Body of pancreas (tissue), 4 donors: Measurements from ENCODE around the gene LOC101059915.

Experiments used
- ATAC-seq: fragments of 150-250 bp; one replicate; pipeline ENCODE4 v1.9.1; 2016
- DNase-seq, 4 donors: peaks; one replicate each; pipeline ENCODE4 v3.0.0-alpha.2; 2019
- H3K27ac ChIP-seq, 4 donors: fragments of 200-600 bp; sonication (generic); 1 replicate in 3 of 4; 2 replicates in 1 of 4; pipeline versions ENCODE4 v1.5.1 to v1.6.1; 2016 to 2019; ENCODE audit warnings: mild to moderate bottlenecking in 1 of 4, mixed read lengths in 1 of 4, moderate library complexity in 1 of 4
- H3K27me3 ChIP-seq, 2 donors: fragments of 200-600 bp; sonication (generic); one replicate each; pipeline ENCODE4 v1.6.0; 2016; ENCODE audit warnings: mild to moderate bottlenecking in 1 of 2
- H3K36me3 ChIP-seq, 2 donors: fragments of 200-600 bp; sonication (generic); replicated peaks in 1 of 2; 2 replicates each; pipeline ENCODE4 v1.5.1; 2016; ENCODE audit warnings: low read depth in 2 of 2; ENCODE audit not compliant: insufficient read depth in 1 of 2
- H3K4me1 ChIP-seq: fragments of 200-600 bp; sonication (generic); one replicate; pipeline ENCODE4 v1.6.0; 2016
- H3K4me3 ChIP-seq, 2 donors: fragments of 200-600 bp; sonication (generic); 1 replicate in 1 of 2; 2 replicates in 1 of 2; pipeline ENCODE4 v1.5.1; 2016 to 2019
- H3K9me3 ChIP-seq, 3 donors: fragments of 200-600 bp; sonication (generic); 1 replicate in 2 of 3; 2 replicates in 1 of 3; pipeline ENCODE4 v1.5.1; 2016
- POLR2A ChIP-seq, 3 donors: fragments of 450-650 bp; IDR thresholded peaks; one replicate each; pipeline ENCODE4 v1.6.1; 2016; ENCODE audit warnings: antibody characterized with exemption in 3 of 3, mild to moderate bottlenecking in 2 of 3
- WGBS, 2 donors: methylation state at CpG; one replicate each; pipeline ENCODE4 v1.1.5; 2017; 5-methylcytosine and 5-hydroxymethylcytosine counted together
- intact Hi-C: fragments of 100-400 bp; cut with DNase I; formaldehyde crosslinking; loops from one replicate; pipeline ENCODE4 v1.15.1; 2023
- TF ChIP-seq, protein P1 (sequence below), 7 experiments: fragments of 450-650 bp in 4 of 7; fragments of 200-600 bp in 3 of 7; sonication (generic) in 3 of 7; IDR thresholded peaks; one replicate each; pipeline ENCODE4 v1.5.1; 2016 to 2019; ENCODE audit warnings: antibody characterized with exemption in 7 of 7

LOC101059915 gene

DNA sequence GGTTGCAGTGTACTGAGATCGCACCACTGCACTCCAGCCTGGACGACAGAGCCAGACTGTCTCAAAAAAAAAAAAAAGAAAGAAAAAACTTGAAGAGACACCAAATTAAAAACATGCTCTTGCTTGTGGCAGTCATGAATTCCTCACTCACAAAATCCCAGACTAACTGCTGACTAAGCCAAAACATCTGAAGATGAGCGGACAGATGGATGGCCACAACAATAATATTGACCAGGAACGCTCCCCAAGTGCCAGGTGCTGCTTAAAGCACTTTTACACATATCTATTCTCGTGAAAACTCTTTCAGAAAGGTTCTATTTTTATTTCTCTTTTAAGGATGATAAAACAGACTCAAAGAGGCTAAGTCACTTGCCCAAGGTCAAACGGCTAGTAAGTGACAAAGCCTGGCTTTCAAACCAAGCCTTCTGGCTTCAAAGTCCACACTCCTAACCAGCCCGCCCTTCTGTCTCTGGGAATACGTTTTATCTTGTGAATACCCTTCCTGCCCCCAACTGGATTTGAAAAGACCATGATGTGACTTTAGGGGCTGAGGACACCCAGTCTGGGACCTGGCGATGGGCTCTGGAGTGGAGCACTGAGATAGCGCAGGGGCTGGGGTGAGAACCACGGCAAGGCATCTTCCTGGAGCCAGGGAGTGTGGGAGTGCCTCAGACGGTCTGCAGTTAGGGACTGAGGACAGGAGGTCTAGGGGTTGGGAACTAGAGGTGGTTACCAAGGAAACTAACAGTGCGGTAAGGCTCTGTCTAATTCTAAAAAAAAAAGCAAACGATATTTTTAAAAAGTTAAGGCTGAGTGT, 39.5 kb upstream of the LOC101059915 start:
- H3K27ac ChIP-seq: no peak overlapping the region
- ATAC-seq: no peak
- 64% methylated on average over 11 to 13 of the region's 14 CpGs for WGBS, 2 donors
- intact Hi-C loops: no loop called here
- no peak overlapping the region for H3K4me3 ChIP-seq
- H3K9me3 ChIP-seq: no peaks in the 10 kb centered on the region
- H3K27me3 ChIP-seq: no peaks in the 10 kb centered on the region
- peaks cover 5% of the 10 kb centered on the region for H3K4me1 ChIP-seq
- H3K36me3 ChIP-seq: no peaks in the 10 kb centered on the region
- no peak for TF ChIP-seq POLR2A (IDR thresholded peaks at IDR 0.05)
- TF ChIP-seq, protein P1, sequence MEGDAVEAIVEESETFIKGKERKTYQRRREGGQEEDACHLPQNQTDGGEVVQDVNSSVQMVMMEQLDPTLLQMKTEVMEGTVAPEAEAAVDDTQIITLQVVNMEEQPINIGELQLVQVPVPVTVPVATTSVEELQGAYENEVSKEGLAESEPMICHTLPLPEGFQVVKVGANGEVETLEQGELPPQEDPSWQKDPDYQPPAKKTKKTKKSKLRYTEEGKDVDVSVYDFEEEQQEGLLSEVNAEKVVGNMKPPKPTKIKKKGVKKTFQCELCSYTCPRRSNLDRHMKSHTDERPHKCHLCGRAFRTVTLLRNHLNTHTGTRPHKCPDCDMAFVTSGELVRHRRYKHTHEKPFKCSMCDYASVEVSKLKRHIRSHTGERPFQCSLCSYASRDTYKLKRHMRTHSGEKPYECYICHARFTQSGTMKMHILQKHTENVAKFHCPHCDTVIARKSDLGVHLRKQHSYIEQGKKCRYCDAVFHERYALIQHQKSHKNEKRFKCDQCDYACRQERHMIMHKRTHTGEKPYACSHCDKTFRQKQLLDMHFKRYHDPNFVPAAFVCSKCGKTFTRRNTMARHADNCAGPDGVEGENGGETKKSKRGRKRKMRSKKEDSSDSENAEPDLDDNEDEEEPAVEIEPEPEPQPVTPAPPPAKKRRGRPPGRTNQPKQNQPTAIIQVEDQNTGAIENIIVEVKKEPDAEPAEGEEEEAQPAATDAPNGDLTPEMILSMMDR (IDR thresholded peaks at IDR 0.05): no peak
- DNase-seq: no peak

DNA sequence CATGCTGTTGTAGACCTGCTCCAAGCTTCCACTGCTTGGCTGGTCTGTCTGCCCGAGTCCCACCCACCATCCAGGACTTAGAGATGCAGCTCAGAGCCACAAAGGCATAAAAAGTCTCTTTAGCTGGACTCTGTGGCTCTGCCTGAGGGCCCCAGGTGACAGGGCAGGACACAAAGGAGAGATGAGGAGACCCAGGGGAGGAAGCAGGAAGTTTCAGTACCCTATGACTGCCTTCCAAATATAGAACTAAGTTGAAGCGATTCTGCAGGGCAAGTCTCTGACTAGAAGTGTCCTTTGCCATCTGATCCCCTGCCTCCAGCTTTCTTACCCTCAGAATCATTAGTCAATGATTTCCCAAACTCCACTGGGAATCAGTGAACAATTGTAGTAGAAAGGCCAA, 37.9 kb upstream of the LOC101059915 start:
- H3K4me1 ChIP-seq: no peaks in the 10 kb centered on the region
- H3K36me3 ChIP-seq: no peaks in the 10 kb centered on the region
- DNase-seq (no peak), ATAC-seq (no peak)
- intact Hi-C loops: no loop called here
- no CpG with 5 or more reads among the region's 2 CpGs for WGBS, 2 donors
- H3K27ac ChIP-seq: no peak overlapping the region
- H3K27me3 ChIP-seq: no peaks in the 10 kb centered on the region
- H3K9me3 ChIP-seq: no peaks in the 10 kb centered on the region
- H3K4me3 ChIP-seq: no peak overlapping the region
- TF ChIP-seq POLR2A (IDR thresholded peaks at IDR 0.05): no peak
- TF ChIP-seq, protein P1 (IDR thresholded peaks at IDR 0.05): no peak

DNA sequence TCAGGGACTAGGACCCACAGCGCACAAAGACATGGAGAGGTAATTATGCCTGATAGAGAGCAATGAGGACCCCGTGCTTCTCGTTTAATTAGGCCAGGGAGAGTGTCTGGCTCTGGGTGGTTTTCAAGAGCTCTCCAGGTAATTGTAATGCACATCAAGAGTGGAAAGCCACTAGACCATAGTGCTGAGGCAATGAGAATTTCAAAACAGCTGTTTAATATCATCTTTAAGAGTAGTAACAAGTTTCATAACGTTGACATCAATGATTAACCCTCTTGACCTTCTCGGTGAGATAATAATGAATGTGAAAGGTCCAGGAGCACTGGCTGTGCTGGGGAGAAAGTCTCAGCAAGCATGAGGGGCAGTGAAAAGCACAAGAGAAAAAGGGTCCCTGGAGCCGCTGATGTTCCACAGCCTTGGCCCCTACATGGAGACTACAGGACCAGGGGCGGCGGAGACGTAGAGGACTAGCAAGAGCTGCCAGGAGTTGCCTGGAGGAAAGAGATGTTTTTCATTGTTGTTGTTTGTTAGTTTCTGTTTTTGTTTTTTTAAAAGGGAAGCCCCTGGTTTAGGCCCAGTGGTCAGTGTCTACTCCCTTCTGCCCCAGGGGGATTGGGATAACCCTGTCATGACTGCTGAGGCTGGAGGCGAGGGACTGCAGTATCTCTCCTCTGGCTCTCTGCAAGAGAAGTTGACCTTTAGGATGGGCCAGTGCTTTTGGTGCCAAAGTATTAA, 34.3 kb upstream of the LOC101059915 start:
- H3K9me3 ChIP-seq: no peaks in the 10 kb centered on the region
- ATAC-seq: no peak
- H3K4me3 ChIP-seq: no peak overlapping the region
- TF ChIP-seq, protein P1 (IDR thresholded peaks at IDR 0.05): no peak
- no peak for TF ChIP-seq POLR2A (IDR thresholded peaks at IDR 0.05)
- no peaks in the 10 kb centered on the region for H3K36me3 ChIP-seq
- intact Hi-C loops: no loop called here
- WGBS, 2 donors: 67 to 72% methylated on average over 8 to 10 of the region's 10 CpGs
- H3K4me1 ChIP-seq: no peaks in the 10 kb centered on the region
- H3K27ac ChIP-seq: no peak overlapping the region
- no peaks in the 10 kb centered on the region for H3K27me3 ChIP-seq
- DNase-seq: no peak

DNA sequence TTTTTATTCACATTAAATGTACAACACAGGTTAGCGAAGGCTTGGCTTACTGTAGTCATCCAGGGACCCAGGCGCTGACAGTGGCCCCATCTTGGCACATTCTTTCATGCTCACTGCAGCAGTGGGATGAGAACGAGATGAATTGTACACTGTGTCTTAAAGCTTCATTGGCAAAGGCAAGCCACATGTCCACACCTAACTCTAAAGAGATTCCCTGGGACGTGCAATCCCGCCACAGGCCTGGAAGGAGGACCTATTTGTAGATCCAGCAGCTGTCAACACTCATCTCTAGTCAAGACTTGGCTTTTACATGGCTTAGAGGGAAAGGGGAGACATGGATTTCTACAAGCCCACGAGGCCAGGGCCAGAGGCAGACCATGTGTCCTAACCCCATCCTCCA, 33.0 kb upstream of the LOC101059915 start:
- H3K9me3 ChIP-seq: no peaks in the 10 kb centered on the region
- WGBS, 2 donors: 94 to 100% methylated on average over 3 to 5 of the region's 6 CpGs
- no peaks in the 10 kb centered on the region for H3K36me3 ChIP-seq
- H3K27me3 ChIP-seq: no peaks in the 10 kb centered on the region
- no peak for ATAC-seq
- H3K27ac ChIP-seq: no peak overlapping the region
- intact Hi-C loops: no loop called here
- H3K4me1 ChIP-seq: no peaks in the 10 kb centered on the region
- H3K4me3 ChIP-seq: no peak overlapping the region
- no peak for TF ChIP-seq POLR2A (IDR thresholded peaks at IDR 0.05)
- TF ChIP-seq, protein P1 (IDR thresholded peaks at IDR 0.05): no peak
- no peak for DNase-seq
